ENCODE measurements around the gene TMEM132D.

TMEM132D gene

GRCh38 chr12:129145381-129145780, 758.4 kb downstream of the TMEM132D start:
- DNase-seq: no peak

DNA sequence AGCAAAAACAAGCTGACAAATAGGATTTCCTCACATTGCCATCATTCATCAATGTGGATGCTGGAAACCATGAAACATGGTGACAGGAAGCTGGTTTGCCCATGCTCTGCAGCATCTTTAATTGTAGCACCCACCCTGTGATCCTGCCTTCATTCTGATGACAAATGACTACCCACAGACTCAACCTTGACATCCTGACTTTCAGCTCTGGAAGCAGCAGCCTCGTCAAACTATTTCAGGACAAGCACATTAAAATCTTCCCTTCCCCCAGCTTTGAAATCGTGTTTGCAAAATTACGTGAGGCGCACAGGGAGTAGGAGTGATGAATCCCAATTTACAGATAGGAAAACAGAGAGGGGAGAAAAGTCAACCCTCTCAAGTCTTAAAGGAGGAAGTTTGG, 765.0 kb downstream of the TMEM132D start:
- DNase-seq: no peak

DNA sequence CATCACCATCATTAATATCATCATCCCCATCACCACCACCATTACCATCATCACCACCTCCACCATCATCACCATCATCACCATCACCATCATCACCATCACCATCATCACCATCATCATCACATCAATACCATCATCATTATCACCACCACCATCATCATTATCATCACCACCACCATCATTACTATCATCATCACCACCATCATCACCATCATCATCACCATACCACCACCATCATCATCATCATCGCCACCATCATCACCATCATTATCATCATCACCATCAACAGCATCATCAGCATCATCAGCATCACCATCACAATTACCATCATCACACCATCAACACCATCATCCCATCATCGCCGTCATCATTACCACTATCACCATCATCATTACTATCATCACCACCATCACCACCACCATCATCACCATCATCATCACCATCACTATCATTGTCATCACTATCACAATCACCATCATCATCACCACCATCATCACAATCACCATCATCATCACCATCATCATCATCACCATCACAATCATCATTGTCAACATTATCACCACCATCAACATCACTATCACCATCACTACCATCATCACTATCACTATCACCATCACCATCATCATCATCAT, 767.0 kb downstream of the TMEM132D start:
- DNase-seq: no peak

DNA sequence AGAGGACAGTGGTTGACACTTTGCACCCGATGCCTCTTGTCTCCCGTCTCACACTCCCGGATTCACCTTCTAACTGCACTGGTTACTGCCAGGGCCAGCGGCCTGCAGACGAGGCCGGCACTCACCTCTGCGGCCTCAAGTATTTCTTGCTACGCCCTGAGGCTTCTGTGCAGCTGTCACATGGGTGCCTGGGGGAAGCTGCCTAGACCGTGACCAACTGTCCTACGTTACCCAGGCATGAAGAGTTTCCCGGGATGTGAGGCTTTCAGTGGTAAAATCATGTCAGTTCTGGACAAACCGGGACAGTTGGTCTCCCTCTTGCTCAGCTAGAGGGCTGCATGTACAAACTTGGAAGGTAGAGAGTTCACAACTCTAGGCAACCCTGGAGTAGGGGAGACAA, 776.1 kb downstream of the TMEM132D start:
- DNase-seq: no peak

DNA sequence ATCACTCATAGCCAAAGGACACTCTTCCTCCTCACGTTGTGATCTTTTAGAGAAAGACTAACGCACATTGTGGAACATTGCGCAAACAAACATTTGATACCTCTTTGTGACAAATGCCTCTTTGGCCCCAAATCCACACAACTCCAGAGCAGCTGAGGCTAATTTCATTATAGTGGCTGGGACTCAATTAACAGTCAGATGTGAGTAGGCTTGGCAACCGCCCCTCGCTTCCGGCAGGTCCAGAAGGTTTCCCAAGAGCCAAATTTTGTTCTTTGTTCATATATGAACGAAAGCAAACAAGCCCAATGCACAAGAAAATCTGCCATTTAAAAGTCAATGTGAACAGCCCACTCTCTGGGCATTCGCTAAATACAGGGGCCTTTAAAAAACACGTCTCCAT, 776.6 kb downstream of the TMEM132D start:
- DNase-seq: no peak

- no peak for DNase-seq
These were observed 784.3 kb downstream of the TMEM132D start for GRCh38 chr12:129119537-129119936.

- DNase-seq: no peak
These were observed 788.3 kb downstream of the TMEM132D start for GRCh38 chr12:129115558-129115957.

DNA sequence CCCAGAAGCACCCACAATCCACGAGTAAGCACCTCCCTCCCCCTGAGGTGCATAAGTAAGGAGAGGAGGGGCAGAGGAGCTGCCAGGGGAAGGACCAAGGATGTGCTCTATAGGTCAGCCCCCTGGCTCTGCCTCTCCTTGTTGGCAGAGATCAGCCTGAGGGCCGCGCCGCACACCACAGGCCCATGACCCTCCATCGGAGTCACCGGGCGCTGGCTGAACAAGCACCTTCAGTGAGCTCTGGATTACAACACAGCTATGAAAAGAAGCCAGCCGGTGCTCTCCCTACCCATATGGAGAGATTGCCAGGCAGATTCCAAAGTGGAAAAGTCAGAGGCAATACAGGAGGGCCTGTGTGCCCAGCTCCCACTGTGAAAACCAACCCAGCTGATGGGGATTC, 793.2 kb downstream of the TMEM132D start:
- DNase-seq: no peak

GRCh38 chr12:129109174-129110001, 794.4 kb downstream of the TMEM132D start:
- no peak for DNase-seq

DNA sequence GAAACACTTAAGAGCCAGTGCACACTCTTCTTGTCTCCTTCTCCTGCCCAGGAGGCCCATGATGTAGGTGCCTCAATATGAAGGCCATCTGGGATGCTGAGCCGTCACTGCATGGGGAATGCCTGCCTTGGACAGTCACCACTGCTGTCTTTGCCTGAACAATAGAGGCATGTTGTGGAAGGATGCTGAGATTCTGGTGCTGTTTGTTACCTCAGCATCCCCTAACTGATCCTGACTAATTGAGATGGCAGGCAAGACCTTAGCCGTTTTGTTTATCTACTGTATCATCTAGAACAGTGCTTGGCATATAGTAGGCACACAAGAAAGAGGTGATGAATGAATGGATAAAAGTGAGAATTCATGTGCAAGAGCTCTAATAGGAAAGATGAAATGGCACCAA, 797.1 kb downstream of the TMEM132D start:
- no peak for DNase-seq

GRCh38 chr12:129103231-129103630, 800.6 kb downstream of the TMEM132D start:
- DNase-seq: no peak

DNA sequence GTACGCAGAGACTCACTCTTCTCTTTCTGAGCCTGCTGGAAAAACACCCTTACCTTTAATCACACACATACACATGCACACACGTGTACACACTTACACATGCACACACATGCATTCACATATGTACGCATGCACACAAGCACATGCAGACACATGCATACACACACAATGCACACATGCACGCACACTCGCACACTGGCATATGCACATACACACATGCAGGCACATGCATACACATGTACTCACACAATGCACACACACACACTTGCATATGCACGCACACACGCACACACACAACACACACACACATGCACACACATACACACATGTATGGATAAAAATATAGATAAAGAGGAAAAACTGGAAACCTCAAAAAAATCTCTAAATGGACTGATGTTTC, 801.6 kb downstream of the TMEM132D start:
- DNase-seq: no peak

DNA sequence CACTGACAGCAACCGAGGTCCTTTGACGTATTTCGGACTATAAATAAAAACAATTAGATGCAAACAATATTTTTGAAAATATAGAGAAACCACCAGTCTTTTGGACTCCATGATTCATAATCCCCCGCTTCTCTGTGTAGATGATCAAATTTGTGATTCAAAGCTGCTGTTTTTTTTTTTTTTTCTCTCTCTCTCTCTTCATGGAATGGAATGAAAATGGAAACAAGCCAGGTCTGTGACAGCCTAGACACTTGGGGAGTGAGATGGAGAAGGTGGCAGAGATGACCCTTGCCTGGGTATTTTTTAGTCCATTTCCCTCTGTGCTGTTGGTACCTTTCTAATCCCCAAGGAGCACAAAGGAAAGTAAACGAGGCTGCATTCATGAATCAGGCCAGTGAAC, 802.0 kb downstream of the TMEM132D start:
- no peak for DNase-seq

- no peak for DNase-seq
These were observed 802.4 kb downstream of the TMEM132D start for GRCh38 chr12:129101404-129101803.

DNA sequence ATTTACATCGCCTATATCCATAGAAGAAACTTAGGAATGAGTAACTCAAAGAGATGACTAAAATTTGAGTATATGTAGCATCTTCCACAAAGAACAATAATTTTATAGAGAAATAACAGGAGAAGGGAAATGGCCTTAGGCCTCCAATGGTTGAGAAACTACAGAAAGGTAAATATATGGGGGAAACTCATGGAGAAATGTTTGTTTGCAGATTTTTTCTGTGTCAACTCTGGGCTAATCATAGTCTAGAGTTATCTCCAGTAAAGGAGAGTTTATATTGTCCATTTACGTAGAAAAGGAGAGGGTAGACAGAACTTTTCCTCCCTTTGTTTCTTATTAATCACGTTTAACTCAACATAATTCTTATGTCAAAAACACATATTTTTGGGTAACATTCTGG, 806.4 kb downstream of the TMEM132D start:
- DNase-seq: no peak

GRCh38 chr12:129096968-129097367, 806.9 kb downstream of the TMEM132D start:
- no peak for DNase-seq

DNA sequence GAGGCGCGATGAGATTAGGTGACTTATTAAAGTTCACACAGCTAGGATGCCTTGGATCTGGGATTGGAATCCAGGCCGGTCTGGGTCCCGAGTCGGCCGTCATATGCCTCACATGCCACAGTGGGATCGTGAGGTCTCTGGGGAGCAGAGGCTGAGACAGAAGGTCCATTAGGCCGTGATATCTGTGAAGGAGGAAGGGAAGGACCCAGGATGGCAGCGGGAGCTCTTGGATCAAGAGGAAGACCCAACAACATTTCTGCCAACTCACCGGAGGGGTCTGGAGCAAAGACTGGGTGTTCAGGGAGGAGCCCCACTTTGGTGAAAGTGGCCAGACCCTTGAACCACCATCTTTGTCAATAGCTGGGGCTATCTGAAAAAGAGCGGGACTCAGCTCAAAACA, 807.6 kb downstream of the TMEM132D start:
- DNase-seq: no peak

GRCh38 chr12:129089576-129089975, 814.2 kb downstream of the TMEM132D start:
- no peak for DNase-seq

- DNase-seq: no peak
These were observed 818.7 kb downstream of the TMEM132D start for GRCh38 chr12:129084875-129085826.

- no peak for DNase-seq
These were observed 820.5 kb downstream of the TMEM132D start for GRCh38 chr12:129083121-129083840.

DNA sequence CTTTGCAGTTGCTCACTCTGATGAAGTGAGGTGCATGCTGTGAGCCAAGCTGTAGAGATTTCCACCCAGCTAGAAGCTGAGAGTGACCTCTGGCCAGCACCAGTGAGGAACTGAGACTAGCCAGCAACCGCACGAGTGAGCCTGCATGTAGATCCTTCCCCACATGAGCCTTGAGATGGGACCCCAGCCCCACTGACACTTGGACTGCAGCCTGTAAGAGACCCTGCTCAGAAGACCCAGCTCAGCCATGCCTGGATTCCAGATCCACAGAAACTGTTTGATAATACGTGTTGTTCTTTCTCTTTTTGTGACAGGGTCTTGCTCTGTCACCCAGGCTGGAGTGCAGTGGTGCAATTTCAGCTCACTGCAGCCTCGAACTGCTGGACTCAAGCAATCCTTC, 821.4 kb downstream of the TMEM132D start:
- DNase-seq: no peak

GRCh38 chr12:129081755-129082250, 822.0 kb downstream of the TMEM132D start:
- no peak for DNase-seq

DNA sequence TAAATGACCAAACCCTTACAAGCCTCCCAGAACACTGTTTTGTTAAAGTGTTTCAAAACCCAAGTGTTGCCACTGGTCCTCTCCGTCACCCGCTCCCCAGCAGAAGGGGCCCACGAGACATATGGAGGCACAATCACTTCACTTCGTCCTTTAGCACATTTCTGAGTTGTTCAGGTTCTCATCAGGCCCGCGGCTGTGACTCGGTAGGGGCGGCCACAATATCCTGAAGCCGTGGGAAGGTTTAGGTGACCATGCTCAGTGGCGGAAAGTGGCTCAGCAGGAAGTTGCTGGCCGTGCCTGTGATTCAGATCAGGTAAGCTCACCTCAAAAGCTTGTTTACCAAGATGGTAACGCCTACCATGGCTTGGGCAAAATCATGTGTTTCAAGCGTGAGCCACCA, 823.0 kb downstream of the TMEM132D start:
- no peak for DNase-seq

All from GF-D8 (cell line).